Measurements from ENCODE around the gene PIK3R5.
"Not testable (repeated sequence)": the region's sequence is repeated elsewhere in the genome, so short reads cannot be mapped to it uniquely, and the experiment has no call there.

The PIK3R5 gene

GRCh38 chr17:8985054-8985701 is 19.7 kb upstream of the PIK3R5 start:
- no peak for DNase-seq (ENCODE audit: low read depth in 1 of 2, low spot score in 1 of 2)

- not testable (repeated sequence) for DNase-seq (ENCODE audit: low read depth in 1 of 2, low spot score in 1 of 2)
Measured at GRCh38 chr17:8984225-8984624, 18.7 kb upstream of the PIK3R5 start.

- no peak for DNase-seq (ENCODE audit: low read depth in 1 of 2, low spot score in 1 of 2)
Measured at GRCh38 chr17:8981443-8981842, 15.9 kb upstream of the PIK3R5 start.

GRCh38 chr17:8979715-8980114 is 14.2 kb upstream of the PIK3R5 start:
- DNase-seq (ENCODE audit: low read depth in 1 of 2, low spot score in 1 of 2) = no peak

- no peak for DNase-seq (ENCODE audit: low read depth in 1 of 2, low spot score in 1 of 2)
Measured at GRCh38 chr17:8976638-8977037, 11.1 kb upstream of the PIK3R5 start.

- DNase-seq (ENCODE audit: low read depth in 1 of 2, low spot score in 1 of 2) = no peak
Measured at GRCh38 chr17:8975091-8975725, 9.7 kb upstream of the PIK3R5 start.

- DNase-seq (ENCODE audit: low read depth in 1 of 2, low spot score in 1 of 2) = no peak
Measured at GRCh38 chr17:8969901-8970300, 4.4 kb upstream of the PIK3R5 start.

- no peak for DNase-seq (ENCODE audit: low read depth in 1 of 2, low spot score in 1 of 2)
Measured at GRCh38 chr17:8968503-8968902, 3.0 kb upstream of the PIK3R5 start.

- DNase-seq (ENCODE audit: low read depth in 1 of 2, low spot score in 1 of 2) = no peak
Measured at GRCh38 chr17:8967861-8968260, 2.4 kb upstream of the PIK3R5 start.

GRCh38 chr17:8966926-8967325 is 1.4 kb upstream of the PIK3R5 start:
- no peak for DNase-seq (ENCODE audit: low read depth in 1 of 2, low spot score in 1 of 2)

GRCh38 chr17:8964801-8965393 is 610 bp downstream of the PIK3R5 start:
- no peak for DNase-seq (ENCODE audit: low read depth in 1 of 2, low spot score in 1 of 2)

- DNase-seq (ENCODE audit: low read depth in 1 of 2, low spot score in 1 of 2) = no peak
Measured at GRCh38 chr17:8963647-8964258, 1.8 kb downstream of the PIK3R5 start.

- DNase-seq (ENCODE audit: low read depth in 1 of 2, low spot score in 1 of 2) = no peak
Measured at GRCh38 chr17:8963014-8963413, 2.5 kb downstream of the PIK3R5 start.

- no peak for DNase-seq (ENCODE audit: low read depth in 1 of 2, low spot score in 1 of 2)
Measured at GRCh38 chr17:8961829-8962228, 3.7 kb downstream of the PIK3R5 start.

- no peak for DNase-seq (ENCODE audit: low read depth in 1 of 2, low spot score in 1 of 2)
Measured at GRCh38 chr17:8960325-8961140, 5.0 kb downstream of the PIK3R5 start.

- no peak for DNase-seq (ENCODE audit: low read depth in 1 of 2, low spot score in 1 of 2)
Measured at GRCh38 chr17:8959312-8959918, 6.1 kb downstream of the PIK3R5 start.

- DNase-seq (ENCODE audit: low read depth in 1 of 2, low spot score in 1 of 2) = no peak
Measured at GRCh38 chr17:8957721-8958120, 7.8 kb downstream of the PIK3R5 start.

GRCh38 chr17:8956465-8956902 is 9.0 kb downstream of the PIK3R5 start:
- no peak for DNase-seq (ENCODE audit: low read depth in 1 of 2, low spot score in 1 of 2)

- no peak for DNase-seq (ENCODE audit: low read depth in 1 of 2, low spot score in 1 of 2)
Measured at GRCh38 chr17:8955021-8955959, 10.2 kb downstream of the PIK3R5 start.

- DNase-seq (ENCODE audit: low read depth in 1 of 2, low spot score in 1 of 2) = peak; percentile 49 to 55
Measured at GRCh38 chr17:8954339-8954738, 11.2 kb downstream of the PIK3R5 start.

Data from activated T-helper 1 cell treated with anti-CD3 and anti-CD28 coated beads, Interleukin-2, amount 50 U/mL, for 16 hours (primary cell).